H1 (cell line): ENCODE data around the gene ASTN1. TPM values are rescaled to one million over a fixed set of nuclear protein-coding genes. Genes with fewer than 3 reads are reported as not detected.

Experiments used
- CTCF ChIA-PET: fragments of 300-600 bp; sonication (Branson Sonifier 250); formaldehyde crosslinking; loops from one replicate; lab custom pipeline; 2021; ENCODE audit not compliant: partially characterized antibody; lab: Charles Lee
- POLR2A ChIA-PET: fragments of 300-600 bp; sonication (Branson Sonifier 250); formaldehyde crosslinking; loops from one replicate; lab custom pipeline; 2021; ENCODE audit warnings: inconsistent platforms; ENCODE audit not compliant: partially characterized antibody; lab: Charles Lee
- DNase-seq, 2 experiments: peaks; one replicate each; pipeline versions ENCODE4 v3.0.0 to v3.0.0-alpha.2; 2010 to 2022; ENCODE audit warnings: low spot score in 2 of 2, low read depth in 1 of 2, mixed read lengths in 1 of 2
- FAIRE-seq: peaks from 2 replicates; lab custom pipeline; 2011; peaks lifted over from hg19 to GRCh38; lab: Jason Lieb, UNC
- H2AFZ ChIP-seq: 2 replicates; pipeline ENCODE4 v1.8.1; 2012; ENCODE audit warnings: low read length, inconsistent platforms
- H2AK5ac ChIP-seq: 2 replicates; pipeline ENCODE4 v1.6.1; 2013; ENCODE audit warnings: low read depth, low read length
- H2BK120ac ChIP-seq: replicated peaks from 2 replicates; pipeline ENCODE3; 2013; ENCODE audit warnings: low read depth, low read length, inconsistent platforms
- H2BK12ac ChIP-seq: 2 replicates; pipeline ENCODE4 v1.6.1; 2013; ENCODE audit warnings: low read depth, low read length
- H2BK15ac ChIP-seq: 2 replicates; pipeline ENCODE4 v1.6.1; 2013; ENCODE audit warnings: low read length
- H2BK20ac ChIP-seq: 2 replicates; pipeline ENCODE4 v1.6.1; 2013; ENCODE audit warnings: low read length
- H2BK5ac ChIP-seq: 2 replicates; pipeline ENCODE4 v1.6.1; 2013; ENCODE audit warnings: low read depth, low read length
- H3K14ac ChIP-seq: 2 replicates; pipeline ENCODE4 v1.6.1; 2013; ENCODE audit warnings: inconsistent platforms; ENCODE audit not compliant: insufficient read length
- H3K18ac ChIP-seq: 2 replicates; pipeline ENCODE4 v1.6.1; 2013; ENCODE audit warnings: low read length; ENCODE audit errors: extremely low read depth
- H3K23ac ChIP-seq: 2 replicates; pipeline ENCODE4 v1.6.1; 2013; ENCODE audit warnings: inconsistent platforms; ENCODE audit not compliant: insufficient read length
- H3K23me2 ChIP-seq: 2 replicates; pipeline ENCODE4 v1.6.1; 2013; ENCODE audit warnings: low read depth, low read length
- H3K27ac ChIP-seq: 2 replicates; pipeline ENCODE4 v1.6.1; 2011; ENCODE audit warnings: low read depth, low read length, inconsistent platforms
- H3K27me3 ChIP-seq, 4 experiments: replicated peaks in 1 of 4; 1 replicate in 1 of 4; 2 replicates in 3 of 4; pipeline versions ENCODE4 v1.6.1 to v1.8.1; 2011 to 2013; ENCODE audit warnings: low read length in 3 of 4, mild to moderate bottlenecking in 3 of 4, inconsistent platforms in 2 of 4, mixed read lengths in 2 of 4, moderate library complexity in 1 of 4; ENCODE audit not compliant: control insufficient read depth in 3 of 4, insufficient read depth in 3 of 4; ENCODE audit errors: extremely low read depth in 1 of 4
- H3K36me3 ChIP-seq, 4 experiments: 2 replicates each; pipeline versions ENCODE4 v1.6.1 to v1.8.1; 2011 to 2013; ENCODE audit warnings: mild to moderate bottlenecking in 4 of 4, low read length in 3 of 4, moderate library complexity in 2 of 4, control low read depth in 1 of 4, inconsistent platforms in 1 of 4; ENCODE audit not compliant: insufficient read depth in 4 of 4, control insufficient read depth in 2 of 4
- H3K4ac ChIP-seq: replicated peaks from 2 replicates; pipeline ENCODE3; 2013; ENCODE audit warnings: low read length, low read depth, mixed read lengths, inconsistent platforms; ENCODE audit not compliant: insufficient read length
- H3K4me1 ChIP-seq, 4 experiments: replicated peaks in 1 of 4; 1 replicate in 1 of 4; 2 replicates in 3 of 4; pipeline versions ENCODE4 v1.6.1 to v1.8.1; 2011 to 2013; ENCODE audit warnings: low read length in 3 of 4, inconsistent platforms in 2 of 4, mixed read lengths in 1 of 4; ENCODE audit not compliant: insufficient read depth in 4 of 4, control insufficient read depth in 3 of 4
- H3K4me2 ChIP-seq, 2 experiments: 2 replicates each; pipeline versions ENCODE4 v1.6.1 to v1.8.1; 2011 to 2013; ENCODE audit warnings: low read depth in 2 of 2, low read length in 2 of 2, control low read depth in 1 of 2, inconsistent platforms in 1 of 2, mild to moderate bottlenecking in 1 of 2; ENCODE audit not compliant: insufficient read depth in 1 of 2
- H3K4me3 ChIP-seq, 4 experiments: fragments of 200-600, 300-600 bp in 1 of 4; sonication (generic), shearing (Covaris generic), sonication (Bioruptor Twin) in 1 of 4; 2 replicates each; pipeline versions ENCODE4 v1.5.1 to v1.8.1; 2011 to 2016; ENCODE audit warnings: low read length in 4 of 4, low read depth in 3 of 4, control low read depth in 2 of 4, inconsistent platforms in 2 of 4, mild to moderate bottlenecking in 2 of 4, mixed read lengths in 1 of 4, moderate library complexity in 1 of 4; ENCODE audit not compliant: insufficient read depth in 2 of 4; ENCODE audit errors: extremely low read depth in 1 of 4
- H3K56ac ChIP-seq: replicated peaks from 2 replicates; pipeline ENCODE3; 2013; ENCODE audit warnings: low read depth, mild to moderate bottlenecking, mixed read lengths, low read length, inconsistent platforms; ENCODE audit not compliant: insufficient read length
- H3K79me1 ChIP-seq: 2 replicates; pipeline ENCODE4 v1.6.1; 2013; ENCODE audit warnings: low read depth, low read length, control low read depth
- H3K79me2 ChIP-seq, 2 experiments: 2 replicates each; pipeline versions ENCODE4 v1.6.1 to v1.8.1; 2012 to 2013; ENCODE audit warnings: low read length in 2 of 2, mild to moderate bottlenecking in 2 of 2, inconsistent platforms in 1 of 2; ENCODE audit not compliant: insufficient read depth in 2 of 2, control insufficient read depth in 1 of 2
- H3K9ac ChIP-seq, 4 experiments: replicated peaks in 1 of 4; 1 replicate in 1 of 4; 2 replicates in 3 of 4; pipeline versions ENCODE4 v1.6.1 to v1.8.1; 2011 to 2013; ENCODE audit warnings: low read depth in 3 of 4, low read length in 3 of 4, control low read depth in 2 of 4, mild to moderate bottlenecking in 2 of 4, moderate library complexity in 2 of 4, inconsistent platforms in 1 of 4; ENCODE audit errors: extremely low read depth in 1 of 4
- H3K9me3 ChIP-seq, 2 experiments: 2 replicates each; pipeline versions ENCODE4 v1.6.1 to v1.8.1; 2012 to 2013; ENCODE audit warnings: mild to moderate bottlenecking in 2 of 2, moderate library complexity in 2 of 2, control low read depth in 1 of 2, inconsistent platforms in 1 of 2, low read depth in 1 of 2, low read length in 1 of 2, mixed read lengths in 1 of 2; ENCODE audit not compliant: insufficient read depth in 2 of 2
- H4K20me1 ChIP-seq, 2 experiments: replicated peaks in 1 of 2; 2 replicates each; pipeline versions ENCODE3 to v1.8.1; 2011 to 2013; ENCODE audit warnings: inconsistent platforms in 2 of 2, low read length in 2 of 2, mild to moderate bottlenecking in 1 of 2; ENCODE audit not compliant: insufficient read depth in 2 of 2, control insufficient read depth in 1 of 2
- H4K5ac ChIP-seq: 2 replicates; pipeline ENCODE4 v1.6.1; 2013; ENCODE audit warnings: low read length, low read depth, mixed read lengths, inconsistent platforms; ENCODE audit not compliant: insufficient read length
- H4K8ac ChIP-seq: 2 replicates; pipeline ENCODE4 v1.8.0; 2013; ENCODE audit warnings: mild to moderate bottlenecking, moderate library complexity, low read length, inconsistent platforms; ENCODE audit not compliant: insufficient read depth; ENCODE audit errors: extremely low read depth
- H4K91ac ChIP-seq: replicated peaks from 2 replicates; pipeline ENCODE3; 2013; ENCODE audit warnings: low read length, mixed read lengths, inconsistent platforms; ENCODE audit not compliant: insufficient read length
- BCL11A ChIP-seq, 2 experiments: IDR thresholded peaks; one replicate each; pipeline ENCODE4 v1.6.1; 2011; ENCODE audit warnings: low read depth in 2 of 2, low read length in 2 of 2, mild to moderate bottlenecking in 2 of 2
- CTBP2 ChIP-seq: IDR thresholded peaks from 2 replicates; pipeline ENCODE4 v1.7.0; 2011; ENCODE audit warnings: borderline replicate concordance, mild to moderate bottlenecking, moderate library complexity, mixed read lengths, low read length; ENCODE audit not compliant: insufficient read depth, insufficient read length
- JUN ChIP-seq: IDR thresholded peaks from 2 replicates; pipeline ENCODE4 v1.6.1; 2011; ENCODE audit warnings: low read depth, mild to moderate bottlenecking, improper control_type of control experiment, low read length
- POLR2A ChIP-seq, 2 experiments: IDR thresholded peaks; 1 replicate in 1 of 2; 2 replicates in 1 of 2; pipeline ENCODE4 v1.6.1; 2011; ENCODE audit warnings: low read depth in 2 of 2, low read length in 2 of 2, mild to moderate bottlenecking in 2 of 2; ENCODE audit errors: control extremely low read depth in 1 of 2
- RNF2 ChIP-seq: fragments of 200-900, 300-1000 bp; sonication (generic); IDR thresholded peaks from 2 replicates; pipeline ENCODE4 v1.7.1; 2016; ENCODE audit warnings: borderline replicate concordance, low read depth, mild to moderate bottlenecking, antibody characterized with exemption, low read length; ENCODE audit not compliant: poor library complexity, severe bottlenecking; ENCODE audit errors: missing control alignments
- TCF12 ChIP-seq: IDR thresholded peaks from 2 replicates; pipeline ENCODE4 v1.6.1; 2011; ENCODE audit warnings: low read depth, mild to moderate bottlenecking, low read length
- WGBS, 2 experiments: shearing (Covaris generic) in 1 of 2; methylation state at CpG; one replicate each; pipeline versions ENCODE4 v1.1.6 to v1.1.7; 2013 to 2015; ENCODE audit warnings: low lambda C conversion rate in 2 of 2, mixed read lengths in 2 of 2, inconsistent platforms in 1 of 2, low coverage in 1 of 2, missing lambda C conversion rate in 1 of 2; ENCODE audit not compliant: insufficient replicate concordance in 2 of 2, insufficient coverage in 1 of 2, insufficient read length in 1 of 2; ENCODE audit errors: extremely low coverage in 1 of 2, missing lambda C conversion rate in 1 of 2; 5-methylcytosine and 5-hydroxymethylcytosine counted together
- polyA plus RNA-seq, 7 experiments: library from polyadenylated mRNA; depleted of rRNA in 3 of 7; stranded (reverse) in 5 of 7; unstranded in 2 of 7; fragments of >200 nt in 5 of 7; fragments of 200-250 nt in 2 of 7; gene quantifications; 1 replicate in 5 of 7; 2 replicates in 1 of 7; 4 replicates in 1 of 7; pipeline versions ENCODE4 v1.2.1 to v1.2.3, GENCODE V29; 2011 to 2013; ENCODE audit warnings: missing spikeins in 2 of 7, mixed read lengths in 2 of 7
- total RNA-seq: library from RNA; stranded (reverse); fragmentation: NEBNext Ultra II Directional; extraction: Animal tissue kit (Norgen Biotek cat#: 25700); gene quantifications from 2 replicates; pipeline ENCODE4 v1.2.1, GENCODE V29; 2021
- TF ChIP-seq, protein P1 (sequence below): IDR thresholded peaks from 2 replicates; pipeline ENCODE4 v1.6.1; 2012; ENCODE audit warnings: low read length, inconsistent platforms
- TF ChIP-seq, protein P2 (sequence below): IDR thresholded peaks from 2 replicates; pipeline ENCODE4 v1.6.1; 2012; ENCODE audit warnings: inconsistent platforms
- TF ChIP-seq, protein P3 (sequence below), 3 experiments: IDR thresholded peaks; 1 replicate in 2 of 3; 2 replicates in 1 of 3; pipeline versions ENCODE4 v1.5.1 to v1.6.1; 2011; ENCODE audit warnings: low read length in 3 of 3, mild to moderate bottlenecking in 3 of 3, inconsistent platforms in 2 of 3, low read depth in 1 of 3, moderate library complexity in 1 of 3; ENCODE audit not compliant: insufficient read depth in 1 of 3; ENCODE audit errors: control extremely low read depth in 1 of 3

Gene ASTN1
- total and polyA plus RNA-seq, 2 of the 8 experiments (the other 6 are each of a cell fraction or from before 2014, with no cell fraction given) = 2.9 to 4.1 TPM

DNA sequence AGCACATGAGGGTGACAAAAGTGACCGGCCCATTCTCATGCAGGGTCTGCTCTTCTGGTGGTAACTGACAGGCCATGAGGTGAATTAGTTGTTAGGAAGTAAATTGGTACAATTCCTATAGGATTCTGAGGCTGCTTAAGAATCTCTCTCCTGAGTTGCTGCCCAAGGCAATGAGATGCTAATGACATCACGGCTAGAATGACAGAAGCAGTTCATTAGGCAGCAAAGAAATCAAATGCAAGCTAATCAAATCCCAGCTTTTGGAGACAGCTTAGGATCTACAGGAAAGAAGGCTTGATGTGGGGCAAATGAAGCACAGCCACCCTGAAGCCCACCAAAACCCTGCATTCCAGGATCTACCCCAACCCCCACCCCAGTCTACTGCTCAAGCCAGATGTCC lies 265.2 kb downstream of the ASTN1 start:
- Histone ChIP-seq H3K36me3 (no peaks in the 10 kb centered on the region), H2BK12ac (no peak overlapping the region), H3K27me3 (no peaks in the 10 kb centered on the region; a peak in 1 of 7 replicates), H2BK5ac (no peak overlapping the region), H3K79me1 (no peaks in the 10 kb centered on the region), H2BK120ac (no peak overlapping the region), H3K4ac (no peak overlapping the region), H3K79me2 (no peaks in the 10 kb centered on the region), H3K9ac (no peak overlapping the region), H2BK20ac (no peak overlapping the region), H3K18ac (no peak overlapping the region), H4K91ac (no peak overlapping the region), H3K27ac (no peak overlapping the region), H4K5ac (no peak overlapping the region), H3K23me2 (no peaks in the 10 kb centered on the region), H4K20me1 (no peaks in the 10 kb centered on the region), H3K23ac (no peak overlapping the region), H3K4me3 (no peak overlapping the region), H3K14ac (no peak overlapping the region), H2AFZ (no peak overlapping the region), H2BK15ac (no peak overlapping the region), H3K4me2 (no peak overlapping the region), H3K4me1 (peaks cover 0 to 5% (median 0%) of the 10 kb centered on the region in 4 experiments; a peak in 1 of 7 replicates), H3K9me3 (no peaks in the 10 kb centered on the region), H4K8ac (no peak overlapping the region), H3K56ac (no peak overlapping the region), H2AK5ac (no peak overlapping the region)
- ChIA-PET CTCF (interaction anchor here (0.6 to 15.2 kb wide), 16 partner anchors 9 to 1729 kb away, joined by 3 to 279 read pairs (median 8); partner anchors contain the start of gene ASTN1), POLR2A (no interaction called here)
- no peak for FAIRE-seq
- no peak for DNase-seq
- 88% methylated on average over 2 of the region's 2 CpGs; no CpG with 5 or more reads in 1 of the 2 experiments for WGBS, 2 experiments
- TF ChIP-seq JUN = no peak
- TF ChIP-seq TCF12 = no peak
- no peak for TF ChIP-seq POLR2A (IDR thresholded peaks at IDR 0.05; ENCODE audit: control extremely low read depth in 1 of 2, low read depth in 2 of 2, low read length in 2 of 2)
- TF ChIP-seq, protein P1, sequence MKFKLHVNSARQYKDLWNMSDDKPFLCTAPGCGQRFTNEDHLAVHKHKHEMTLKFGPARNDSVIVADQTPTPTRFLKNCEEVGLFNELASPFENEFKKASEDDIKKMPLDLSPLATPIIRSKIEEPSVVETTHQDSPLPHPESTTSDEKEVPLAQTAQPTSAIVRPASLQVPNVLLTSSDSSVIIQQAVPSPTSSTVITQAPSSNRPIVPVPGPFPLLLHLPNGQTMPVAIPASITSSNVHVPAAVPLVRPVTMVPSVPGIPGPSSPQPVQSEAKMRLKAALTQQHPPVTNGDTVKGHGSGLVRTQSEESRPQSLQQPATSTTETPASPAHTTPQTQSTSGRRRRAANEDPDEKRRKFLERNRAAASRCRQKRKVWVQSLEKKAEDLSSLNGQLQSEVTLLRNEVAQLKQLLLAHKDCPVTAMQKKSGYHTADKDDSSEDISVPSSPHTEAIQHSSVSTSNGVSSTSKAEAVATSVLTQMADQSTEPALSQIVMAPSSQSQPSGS = no peak
- TF ChIP-seq CTBP2 = no peak
- no peak for TF ChIP-seq BCL11A (IDR thresholded peaks at IDR 0.05; ENCODE audit: low read depth in 2 of 2, low read length in 2 of 2)
- TF ChIP-seq, protein P2, sequence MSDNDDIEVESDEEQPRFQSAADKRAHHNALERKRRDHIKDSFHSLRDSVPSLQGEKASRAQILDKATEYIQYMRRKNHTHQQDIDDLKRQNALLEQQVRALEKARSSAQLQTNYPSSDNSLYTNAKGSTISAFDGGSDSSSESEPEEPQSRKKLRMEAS = no peak
- no peak for TF ChIP-seq RNF2
- TF ChIP-seq, protein P3, sequence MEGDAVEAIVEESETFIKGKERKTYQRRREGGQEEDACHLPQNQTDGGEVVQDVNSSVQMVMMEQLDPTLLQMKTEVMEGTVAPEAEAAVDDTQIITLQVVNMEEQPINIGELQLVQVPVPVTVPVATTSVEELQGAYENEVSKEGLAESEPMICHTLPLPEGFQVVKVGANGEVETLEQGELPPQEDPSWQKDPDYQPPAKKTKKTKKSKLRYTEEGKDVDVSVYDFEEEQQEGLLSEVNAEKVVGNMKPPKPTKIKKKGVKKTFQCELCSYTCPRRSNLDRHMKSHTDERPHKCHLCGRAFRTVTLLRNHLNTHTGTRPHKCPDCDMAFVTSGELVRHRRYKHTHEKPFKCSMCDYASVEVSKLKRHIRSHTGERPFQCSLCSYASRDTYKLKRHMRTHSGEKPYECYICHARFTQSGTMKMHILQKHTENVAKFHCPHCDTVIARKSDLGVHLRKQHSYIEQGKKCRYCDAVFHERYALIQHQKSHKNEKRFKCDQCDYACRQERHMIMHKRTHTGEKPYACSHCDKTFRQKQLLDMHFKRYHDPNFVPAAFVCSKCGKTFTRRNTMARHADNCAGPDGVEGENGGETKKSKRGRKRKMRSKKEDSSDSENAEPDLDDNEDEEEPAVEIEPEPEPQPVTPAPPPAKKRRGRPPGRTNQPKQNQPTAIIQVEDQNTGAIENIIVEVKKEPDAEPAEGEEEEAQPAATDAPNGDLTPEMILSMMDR (IDR thresholded peaks at IDR 0.05; ENCODE audit: control extremely low read depth in 1 of 3, insufficient read depth in 1 of 3, low read depth in 1 of 3, low read length in 3 of 3) = no peak
